DMS79 (cell line): ENCODE results near the gene KIF21B.

Source experiments
- DNase-seq: peaks from one replicate; lab custom pipeline; 2025; lab: John Stamatoyannopoulos, UW

KIF21B gene, protein sequence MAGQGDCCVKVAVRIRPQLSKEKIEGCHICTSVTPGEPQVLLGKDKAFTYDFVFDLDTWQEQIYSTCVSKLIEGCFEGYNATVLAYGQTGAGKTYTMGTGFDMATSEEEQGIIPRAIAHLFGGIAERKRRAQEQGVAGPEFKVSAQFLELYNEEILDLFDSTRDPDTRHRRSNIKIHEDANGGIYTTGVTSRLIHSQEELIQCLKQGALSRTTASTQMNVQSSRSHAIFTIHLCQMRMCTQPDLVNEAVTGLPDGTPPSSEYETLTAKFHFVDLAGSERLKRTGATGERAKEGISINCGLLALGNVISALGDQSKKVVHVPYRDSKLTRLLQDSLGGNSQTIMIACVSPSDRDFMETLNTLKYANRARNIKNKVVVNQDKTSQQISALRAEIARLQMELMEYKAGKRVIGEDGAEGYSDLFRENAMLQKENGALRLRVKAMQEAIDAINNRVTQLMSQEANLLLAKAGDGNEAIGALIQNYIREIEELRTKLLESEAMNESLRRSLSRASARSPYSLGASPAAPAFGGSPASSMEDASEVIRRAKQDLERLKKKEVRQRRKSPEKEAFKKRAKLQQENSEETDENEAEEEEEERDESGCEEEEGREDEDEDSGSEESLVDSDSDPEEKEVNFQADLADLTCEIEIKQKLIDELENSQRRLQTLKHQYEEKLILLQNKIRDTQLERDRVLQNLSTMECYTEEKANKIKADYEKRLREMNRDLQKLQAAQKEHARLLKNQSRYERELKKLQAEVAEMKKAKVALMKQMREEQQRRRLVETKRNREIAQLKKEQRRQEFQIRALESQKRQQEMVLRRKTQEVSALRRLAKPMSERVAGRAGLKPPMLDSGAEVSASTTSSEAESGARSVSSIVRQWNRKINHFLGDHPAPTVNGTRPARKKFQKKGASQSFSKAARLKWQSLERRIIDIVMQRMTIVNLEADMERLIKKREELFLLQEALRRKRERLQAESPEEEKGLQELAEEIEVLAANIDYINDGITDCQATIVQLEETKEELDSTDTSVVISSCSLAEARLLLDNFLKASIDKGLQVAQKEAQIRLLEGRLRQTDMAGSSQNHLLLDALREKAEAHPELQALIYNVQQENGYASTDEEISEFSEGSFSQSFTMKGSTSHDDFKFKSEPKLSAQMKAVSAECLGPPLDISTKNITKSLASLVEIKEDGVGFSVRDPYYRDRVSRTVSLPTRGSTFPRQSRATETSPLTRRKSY (N-terminal part only)

GRCh38 chr1:201023517-201023902, at the start of gene KIF21B:
TSS of gene KIF21B (minus strand) at chr1:201023714. CDS start at chr1:201023383, 331 bp downstream.
- peak; percentile 58 for DNase-seq

- no peak for DNase-seq
Observed at GRCh38 chr1:201072922-201073321, 49.4 kb upstream of the KIF21B start.

DNA sequence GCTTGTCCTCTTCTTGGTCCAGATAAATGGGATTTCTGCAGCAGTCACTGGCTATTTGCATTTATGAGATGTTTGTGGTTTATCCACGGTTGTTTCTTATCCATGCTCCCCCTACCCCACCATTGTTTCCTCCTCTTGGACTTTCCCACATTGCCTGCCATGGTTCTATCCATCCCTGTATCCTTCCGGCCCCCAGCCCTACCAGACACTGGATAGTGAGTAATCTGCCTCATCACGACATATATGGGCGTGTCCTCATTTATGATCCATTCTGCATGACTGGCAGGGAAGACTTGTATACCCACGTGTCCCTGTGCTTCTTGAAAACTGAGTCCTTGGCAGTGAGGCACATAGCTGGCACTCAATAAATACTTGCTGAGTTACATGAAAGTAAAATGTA, 48.6 kb upstream of the KIF21B start:
- no peak for DNase-seq

DNA sequence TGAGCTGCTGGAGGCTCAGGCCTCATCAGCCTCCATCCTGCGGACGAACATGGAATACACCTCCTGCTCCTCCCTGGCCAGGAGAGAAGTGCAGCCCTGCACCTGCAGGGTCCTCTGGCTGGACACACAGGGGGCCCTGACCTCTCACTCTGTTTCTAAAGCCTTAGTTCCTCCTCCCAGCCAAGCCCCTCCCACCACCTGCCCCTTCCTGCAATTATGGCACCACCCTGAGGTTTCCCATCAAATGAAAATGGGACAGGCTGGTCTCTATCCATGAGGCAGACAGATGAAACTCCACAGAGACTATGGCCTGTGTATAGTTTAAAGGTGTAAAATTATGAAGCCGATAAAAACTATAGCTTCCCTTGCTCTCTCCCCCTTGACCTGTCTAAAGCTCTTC, 46.1 kb upstream of the KIF21B start:
- no peak for DNase-seq

DNA sequence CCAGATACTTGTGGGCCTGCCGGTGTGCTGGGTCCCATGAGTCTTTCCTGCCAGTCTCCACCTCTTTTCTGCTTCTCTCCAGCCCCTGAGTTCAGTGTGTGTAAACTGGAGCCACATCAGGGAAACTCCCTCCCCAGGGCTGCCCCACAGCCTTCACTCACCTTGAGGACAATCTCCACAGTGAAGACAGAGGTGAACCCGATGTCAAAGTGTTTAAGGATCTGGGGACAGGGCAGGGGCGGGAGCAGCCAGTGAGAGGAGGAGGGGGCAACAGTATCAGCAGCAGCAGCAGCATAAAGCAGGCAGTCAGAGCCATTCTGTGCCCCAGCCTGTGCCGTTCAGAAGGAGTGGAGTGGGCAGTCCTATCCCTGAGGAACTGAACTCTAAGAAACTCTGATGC, 45.5 kb upstream of the KIF21B start:
- no peak for DNase-seq

DNA sequence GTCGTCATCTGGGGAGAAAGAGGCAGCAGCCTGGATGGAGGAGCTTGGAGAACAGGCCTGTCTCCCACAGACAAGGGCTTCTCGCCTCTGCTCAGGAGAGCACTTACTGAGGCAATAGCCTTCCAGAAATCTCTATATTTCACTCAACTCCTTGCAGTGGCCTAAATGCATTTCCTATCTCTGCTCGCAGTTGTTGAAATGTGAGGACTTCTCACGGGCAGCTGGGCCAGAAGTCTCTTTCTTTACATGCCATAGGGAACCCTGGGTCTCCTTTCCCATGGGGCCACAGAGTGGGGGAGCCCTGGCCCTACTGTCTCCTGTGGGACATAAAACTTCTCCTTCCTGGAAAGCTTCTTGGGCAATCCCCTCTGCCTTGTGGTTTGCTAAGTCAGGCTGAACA, 43.5 kb upstream of the KIF21B start:
- no peak for DNase-seq

DNA sequence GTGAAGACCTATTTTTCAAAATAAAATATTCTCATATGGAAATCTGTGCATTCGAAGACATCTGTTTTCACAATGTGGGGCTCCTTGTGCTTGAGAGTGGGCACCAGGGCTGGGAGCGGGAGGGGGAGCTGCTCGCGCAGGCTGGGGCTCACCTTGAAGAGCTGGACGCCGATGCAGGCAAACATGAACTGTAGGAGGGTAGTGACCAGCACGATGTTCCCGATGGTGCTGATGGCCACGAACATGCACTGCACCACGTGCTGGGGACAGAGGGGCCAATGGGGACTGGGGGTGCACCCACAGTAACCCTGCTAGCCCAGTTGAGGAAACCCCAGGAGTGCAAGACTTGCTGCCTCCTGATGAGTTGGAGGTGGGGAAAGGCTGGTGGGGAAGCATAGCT, 42.2 kb upstream of the KIF21B start:
- no peak for DNase-seq

- no peak for DNase-seq
Observed at GRCh38 chr1:201064806-201065205, 41.3 kb upstream of the KIF21B start.

GRCh38 chr1:201063145-201063544, 39.6 kb upstream of the KIF21B start:
- DNase-seq: no peak

- DNase-seq: no peak
Observed at GRCh38 chr1:201062511-201063091, 39.1 kb upstream of the KIF21B start.

GRCh38 chr1:201061886-201062285, 38.4 kb upstream of the KIF21B start:
- DNase-seq: no peak

- no peak for DNase-seq
Observed at GRCh38 chr1:201061049-201061448, 37.5 kb upstream of the KIF21B start.

GRCh38 chr1:201060586-201060985, 37.1 kb upstream of the KIF21B start:
- no peak for DNase-seq

DNA sequence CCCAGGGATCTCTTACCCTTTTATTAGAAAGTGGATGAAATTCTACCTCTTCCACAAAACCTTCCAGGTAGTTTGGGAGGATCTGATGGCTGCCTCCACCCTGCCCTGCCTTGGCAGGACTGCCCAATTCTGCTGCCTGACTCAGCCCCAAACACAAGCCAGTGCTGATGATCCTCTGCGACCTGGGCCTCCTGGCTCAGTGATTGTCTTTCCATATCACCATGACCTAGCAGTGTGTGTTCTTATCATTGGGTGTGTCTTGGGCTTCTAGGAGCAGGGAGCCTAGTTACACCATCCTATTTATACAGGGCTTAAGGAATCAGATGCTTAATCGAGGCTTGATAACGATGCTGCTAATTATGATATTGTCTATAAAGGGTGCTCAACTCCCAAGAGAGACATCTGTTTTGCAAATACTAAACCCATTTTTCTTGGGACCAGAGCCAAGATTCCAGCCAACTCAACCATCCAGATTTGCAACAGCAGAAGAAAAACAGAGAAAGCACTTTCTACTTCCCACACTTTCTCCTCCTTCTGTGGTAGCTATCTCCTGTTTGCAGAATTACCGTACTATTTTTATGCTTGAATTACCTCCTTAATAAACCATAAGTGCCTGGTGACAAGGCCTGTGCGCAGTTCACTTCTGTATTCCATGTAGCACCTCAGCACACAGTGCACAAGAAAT, 36.5 kb upstream of the KIF21B start:
- no peak for DNase-seq

DNA sequence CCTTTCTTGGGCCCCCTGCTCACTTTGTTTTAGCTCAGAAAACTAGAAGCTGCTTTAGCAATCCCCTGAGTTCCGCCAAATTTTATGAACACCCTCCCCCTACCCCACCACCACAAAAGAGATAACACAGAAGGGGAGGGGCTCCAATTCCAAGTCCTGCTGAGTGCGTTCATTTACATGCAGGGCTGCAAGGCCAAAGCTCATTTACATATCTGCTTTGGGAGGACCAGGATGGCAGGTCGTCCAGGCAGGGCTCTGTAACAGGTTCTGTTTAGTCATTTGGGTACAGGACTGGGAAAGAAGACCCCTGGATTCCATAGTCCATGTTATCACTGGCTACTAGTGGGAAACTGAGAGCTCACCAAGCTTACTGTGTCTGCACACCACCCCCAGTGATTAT, 35.9 kb upstream of the KIF21B start:
- DNase-seq: no peak

GRCh38 chr1:201054091-201054543, 30.6 kb upstream of the KIF21B start:
- no peak for DNase-seq

DNA sequence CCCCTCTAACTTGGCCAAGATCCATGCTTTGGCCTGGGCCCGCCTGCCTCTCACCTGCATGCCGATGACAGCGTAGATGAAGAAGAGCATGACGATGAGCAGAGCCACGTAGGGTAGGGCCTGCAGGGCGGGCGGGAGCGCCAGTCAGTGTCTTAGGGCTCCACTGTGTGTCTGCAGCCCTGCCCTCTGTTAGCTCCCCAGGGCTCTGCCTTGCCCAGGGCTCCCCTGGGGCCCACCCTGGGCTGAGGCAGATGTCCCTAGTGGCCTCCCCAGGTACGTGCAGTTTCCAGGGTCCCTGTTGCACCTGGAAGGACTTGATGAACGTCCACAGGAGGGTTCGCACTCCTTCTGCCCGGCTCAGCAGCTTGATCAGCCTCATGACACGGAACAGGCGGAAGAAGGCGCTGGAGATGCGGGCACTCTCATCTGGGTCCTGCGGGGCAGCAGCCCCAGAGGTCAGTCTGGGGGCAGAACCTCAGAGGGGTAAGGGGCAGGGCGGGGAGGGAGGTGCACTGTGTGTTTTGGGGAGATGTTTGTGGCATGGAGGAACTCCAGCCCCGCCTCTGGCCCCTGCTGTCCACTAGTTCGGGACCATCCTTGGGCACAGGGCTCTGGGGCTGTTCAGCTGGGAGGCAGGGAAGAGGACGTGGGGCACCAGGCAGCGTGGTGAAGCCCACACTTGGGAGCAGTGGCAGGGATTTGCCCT, 29.8 kb upstream of the KIF21B start:
- DNase-seq: no peak

- no peak for DNase-seq
Observed at GRCh38 chr1:201051399-201051798, 27.9 kb upstream of the KIF21B start.

DNA sequence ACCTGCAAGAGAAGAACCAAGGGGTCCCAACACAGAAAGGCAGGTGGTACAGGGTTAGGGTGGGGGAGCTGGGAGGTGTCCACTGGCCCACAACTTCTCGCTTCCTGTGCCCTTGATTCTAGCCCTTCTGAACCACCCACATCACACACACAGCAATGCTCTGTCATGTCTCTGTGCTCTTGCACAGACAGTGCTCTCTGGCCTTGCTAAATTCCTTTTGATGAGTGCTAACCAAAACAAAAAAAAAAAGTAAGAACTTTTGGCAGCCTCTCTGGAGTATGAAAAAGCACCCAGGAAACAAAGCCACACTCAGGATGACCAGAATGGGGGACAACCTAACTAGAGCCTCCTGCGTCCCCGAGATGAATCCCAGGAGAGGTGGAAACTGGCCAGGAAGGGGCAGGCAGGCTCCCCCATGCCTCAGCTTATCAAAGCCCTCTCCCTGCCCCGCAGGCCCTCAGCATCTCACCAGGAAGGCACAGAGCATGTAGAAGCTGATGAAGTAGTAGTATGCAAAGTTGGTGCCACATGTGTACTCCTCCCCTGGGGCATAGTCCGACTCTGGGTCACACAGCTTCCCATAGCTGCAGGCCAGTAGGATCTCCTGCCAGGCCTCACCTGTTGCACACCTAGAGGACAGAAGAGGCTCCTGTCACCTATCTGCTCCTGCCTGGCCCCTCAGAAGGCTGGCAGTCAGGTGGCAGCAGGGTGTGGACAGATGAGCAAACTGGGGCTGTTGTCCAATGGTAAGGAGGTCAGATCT, 27.2 kb upstream of the KIF21B start:
- DNase-seq: no peak

GRCh38 chr1:201049248-201049831, 25.8 kb upstream of the KIF21B start:
- no peak for DNase-seq
